ENCODE measurements around the gene EHD3.

The EHD3 gene

GRCh38 chr2:31200972-31201371, 33.0 kb upstream of the EHD3 start:
- no peak for DNase-seq (ENCODE audit: low read depth)
- H3K4me3 ChIP-seq (ENCODE audit: control insufficient read depth, low read depth, low read length) = no peak overlapping the region
- TF ChIP-seq CTCF (conservative IDR thresholded peaks at IDR 0.05; ENCODE audit: control insufficient read depth, insufficient read depth, low read depth, low read length) = no peak

- TF ChIP-seq CTCF (conservative IDR thresholded peaks at IDR 0.05; ENCODE audit: control insufficient read depth, insufficient read depth, low read depth, low read length) = no peak
Measured at GRCh38 chr2:31202041-31202440, 31.9 kb upstream of the EHD3 start.

GRCh38 chr2:31202833-31203232, 31.1 kb upstream of the EHD3 start:
- no peak for TF ChIP-seq CTCF (conservative IDR thresholded peaks at IDR 0.05; ENCODE audit: control insufficient read depth, insufficient read depth, low read depth, low read length)
- no peak overlapping the region for H3K4me3 ChIP-seq (ENCODE audit: control insufficient read depth, low read depth, low read length)
- DNase-seq (ENCODE audit: low read depth) = no peak

More at GRCh38 chr2:31202041-31202440, 31.9 kb upstream of the EHD3 start:
- no peak for DNase-seq (ENCODE audit: low read depth)
- no peak overlapping the region for H3K4me3 ChIP-seq (ENCODE audit: control insufficient read depth, low read depth, low read length)

GRCh38 chr2:31203916-31204315, 30.0 kb upstream of the EHD3 start:
- H3K4me3 ChIP-seq (ENCODE audit: control insufficient read depth, low read depth, low read length) = no peak overlapping the region
- no peak for DNase-seq (ENCODE audit: low read depth)
- no peak for TF ChIP-seq CTCF (conservative IDR thresholded peaks at IDR 0.05; ENCODE audit: control insufficient read depth, insufficient read depth, low read depth, low read length)

- no peak for TF ChIP-seq CTCF (conservative IDR thresholded peaks at IDR 0.05; ENCODE audit: control insufficient read depth, insufficient read depth, low read depth, low read length)
- no peak for DNase-seq (ENCODE audit: low read depth)
- H3K4me3 ChIP-seq (ENCODE audit: control insufficient read depth, low read depth, low read length) = no peak overlapping the region
Measured at GRCh38 chr2:31204783-31205182, 29.2 kb upstream of the EHD3 start.

GRCh38 chr2:31205186-31205585, 28.8 kb upstream of the EHD3 start:
- DNase-seq (ENCODE audit: low read depth) = no peak
- no peak for TF ChIP-seq CTCF (conservative IDR thresholded peaks at IDR 0.05; ENCODE audit: control insufficient read depth, insufficient read depth, low read depth, low read length)

GRCh38 chr2:31205613-31206012, 28.3 kb upstream of the EHD3 start:
- TF ChIP-seq CTCF (conservative IDR thresholded peaks at IDR 0.05; ENCODE audit: control insufficient read depth, insufficient read depth, low read depth, low read length) = no peak
- no peak overlapping the region for H3K4me3 ChIP-seq (ENCODE audit: control insufficient read depth, low read depth, low read length)

More at GRCh38 chr2:31205186-31205585, 28.8 kb upstream of the EHD3 start:
- H3K4me3 ChIP-seq (ENCODE audit: control insufficient read depth, low read depth, low read length) = no peak overlapping the region

More at GRCh38 chr2:31205613-31206012, 28.3 kb upstream of the EHD3 start:
- DNase-seq (ENCODE audit: low read depth) = no peak

Measured in fibroblast of mammary gland (primary cell).